Measurements from ENCODE around the gene TTC16. TPM values are rescaled to one million over a fixed set of nuclear protein-coding genes. Genes with fewer than 3 reads are reported as not detected.

Gene TTC16
- total RNA-seq, 1 donor from 2014 or later, result not detected

DNA sequence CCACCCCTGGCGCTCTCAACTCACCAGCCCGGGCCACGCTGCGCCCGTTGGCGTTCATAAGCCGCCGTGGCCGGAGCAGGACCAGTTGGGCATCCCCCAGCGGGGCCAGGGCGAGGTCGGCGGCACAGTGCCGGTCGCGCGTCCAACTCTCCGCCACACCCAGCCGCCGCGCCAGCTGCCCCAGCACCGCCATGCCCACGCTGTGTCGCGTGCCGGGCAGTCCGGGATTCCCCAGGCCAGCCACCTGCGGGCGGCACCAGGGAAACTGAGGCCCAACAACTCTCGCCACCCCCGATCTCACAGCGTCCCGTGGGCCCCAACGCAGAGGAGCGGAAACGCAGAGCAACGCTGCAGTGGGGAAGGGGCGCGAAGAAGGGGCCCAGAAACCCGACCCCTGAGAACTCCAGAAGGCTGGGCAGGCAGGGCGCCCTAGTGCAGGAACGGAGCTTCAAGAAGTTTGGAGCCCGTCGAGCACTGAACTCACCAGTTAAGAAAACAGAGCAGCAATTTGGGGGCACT is 869 bp upstream of the TTC16 start:
- peak overlapping the region; percentile 100 for H3K4me2 ChIP-seq (ENCODE audit: low read length)
- DNase-seq (ENCODE audit: low read depth) (no peak), FAIRE-seq (no peak)
- no peak for TF ChIP-seq CTCF (IDR thresholded peaks at IDR 0.05; ENCODE audit: insufficient read depth, low read depth, low read length)
- TF ChIP-seq EZH2 (IDR thresholded peaks at IDR 0.05; ENCODE audit: insufficient read depth, low read length), result no peak
- H3K36me3 ChIP-seq (ENCODE audit: insufficient read depth, low read length), result no peaks in the 10 kb centered on the region
- H4K20me1 ChIP-seq (ENCODE audit: insufficient read depth, low read length), result peaks cover 37% of the 10 kb centered on the region
- H3K27ac ChIP-seq (ENCODE audit: low read depth, low read length), result peak overlapping the region; percentile 52
- H3K36me3 Mint-ChIP-seq (ENCODE audit: low read depth, unreplicated experiment), result peaks cover 4% of the 10 kb centered on the region
- H3K4me1 ChIP-seq (ENCODE audit: insufficient read depth, low read length), result peaks cover 12% of the 10 kb centered on the region
- H2AFZ ChIP-seq (ENCODE audit: low read depth, low read length), result peak overlapping the region; percentile 91
- H3K27ac Mint-ChIP-seq (ENCODE audit: unreplicated experiment), result peak overlapping the region; percentile 97
- H3K79me2 ChIP-seq (ENCODE audit: insufficient read depth, low read length), result peaks cover 9% of the 10 kb centered on the region
- H3K4me3 ChIP-seq (ENCODE audit: insufficient read depth, low read depth, low read length), result peak overlapping the region; percentile 92
- peak overlapping the region; percentile 99 for H3K4me3 Mint-ChIP-seq (ENCODE audit: unreplicated experiment)
- peaks cover 4% of the 10 kb centered on the region for H3K27me3 Mint-ChIP-seq (ENCODE audit: low read depth, unreplicated experiment)
- H3K27me3 ChIP-seq (ENCODE audit: insufficient read depth, low read length), result no peaks in the 10 kb centered on the region
- no peaks in the 10 kb centered on the region for H3K9me3 ChIP-seq (ENCODE audit: insufficient read depth, low read depth, low read length)
- H3K9ac ChIP-seq (ENCODE audit: low read length), result peak overlapping the region; percentile 88
- H3K9me3 Mint-ChIP-seq (ENCODE audit: unreplicated experiment), result no peaks in the 10 kb centered on the region
- H3K4me1 Mint-ChIP-seq (ENCODE audit: low read depth, unreplicated experiment), result peaks cover 2% of the 10 kb centered on the region

DNA sequence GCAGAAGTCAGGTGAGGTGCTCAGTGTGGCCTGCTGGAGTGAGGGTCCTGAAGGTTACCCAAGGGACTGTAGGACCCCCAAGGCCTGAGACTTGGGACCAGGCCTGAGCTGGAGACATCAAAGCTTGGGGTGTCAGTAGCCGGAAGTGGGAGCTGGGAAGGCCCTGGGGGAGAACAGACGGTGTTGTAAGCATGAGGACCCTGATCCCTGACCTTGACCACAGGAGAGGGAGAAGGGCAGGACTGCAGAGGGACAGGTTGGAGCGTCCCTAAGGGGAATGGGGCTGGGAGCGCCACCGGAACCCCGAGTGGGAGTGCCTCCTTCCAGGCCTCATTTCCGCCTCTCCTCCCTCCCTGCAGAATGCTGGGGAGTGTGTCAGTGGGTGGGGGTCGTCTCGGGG is 533 bp downstream of the TTC16 start:
- DNase-seq (ENCODE audit: low read depth), result no peak
- Histone ChIP-seq H3K27ac (ENCODE audit: low read depth, low read length) (no peak overlapping the region), H3K27me3 (ENCODE audit: insufficient read depth, low read length) (no peaks in the 10 kb centered on the region), H3K9ac (ENCODE audit: low read length) (peak overlapping the region; percentile 88), H3K36me3 (ENCODE audit: insufficient read depth, low read length) (no peaks in the 10 kb centered on the region), H3K79me2 (ENCODE audit: insufficient read depth, low read length) (peaks cover 9% of the 10 kb centered on the region), H3K4me2 (ENCODE audit: low read length) (peak overlapping the region; percentile 100), H4K20me1 (ENCODE audit: insufficient read depth, low read length) (peaks cover 27% of the 10 kb centered on the region), H3K4me1 (ENCODE audit: insufficient read depth, low read length) (peaks cover 16% of the 10 kb centered on the region), H3K4me3 (ENCODE audit: insufficient read depth, low read depth, low read length) (peak overlapping the region; percentile 92), H3K9me3 (ENCODE audit: insufficient read depth, low read depth, low read length) (no peaks in the 10 kb centered on the region), H2AFZ (ENCODE audit: low read depth, low read length) (peak overlapping the region; percentile 91)
- FAIRE-seq, result no peak
- Mint-ChIP-seq H3K27me3 (ENCODE audit: low read depth, unreplicated experiment) (peaks cover 2% of the 10 kb centered on the region), H3K4me1 (ENCODE audit: low read depth, unreplicated experiment) (peaks cover 2% of the 10 kb centered on the region), H3K9me3 (ENCODE audit: unreplicated experiment) (no peaks in the 10 kb centered on the region), H3K27ac (ENCODE audit: unreplicated experiment) (peak overlapping the region; percentile 97), H3K4me3 (ENCODE audit: unreplicated experiment) (peak overlapping the region; percentile 99), H3K36me3 (ENCODE audit: low read depth, unreplicated experiment) (peaks cover 2% of the 10 kb centered on the region)
- TF ChIP-seq CTCF (IDR thresholded peaks at IDR 0.05; ENCODE audit: insufficient read depth, low read depth, low read length), result no peak
- TF ChIP-seq EZH2 (IDR thresholded peaks at IDR 0.05; ENCODE audit: insufficient read depth, low read length), result no peak

DNA sequence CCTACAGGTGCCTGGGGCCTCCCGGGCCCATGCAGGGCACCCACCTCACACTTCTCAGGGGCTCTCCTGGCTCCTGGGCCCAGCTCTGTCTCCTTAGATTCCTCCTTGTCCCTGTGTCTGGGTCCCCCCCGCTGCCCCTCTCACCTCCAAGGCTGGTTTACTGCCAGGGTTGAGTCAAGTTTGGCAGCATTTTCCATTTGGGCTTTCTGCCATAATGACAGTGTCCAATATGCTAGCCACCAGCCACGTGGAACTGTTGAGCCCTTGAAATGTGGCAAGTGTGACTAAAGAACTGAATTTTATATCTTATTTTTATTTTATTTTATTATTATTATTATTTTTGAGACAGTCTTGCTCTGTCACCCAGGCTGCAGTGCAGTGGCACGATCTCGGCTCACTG is 1.9 kb downstream of the TTC16 start:
- no peaks in the 10 kb centered on the region for H3K36me3 ChIP-seq (ENCODE audit: insufficient read depth, low read length)
- peaks cover 2% of the 10 kb centered on the region for H3K4me1 Mint-ChIP-seq (ENCODE audit: low read depth, unreplicated experiment)
- TF ChIP-seq CTCF (IDR thresholded peaks at IDR 0.05; ENCODE audit: insufficient read depth, low read depth, low read length) (no peak), EZH2 (IDR thresholded peaks at IDR 0.05; ENCODE audit: insufficient read depth, low read length) (no peak)
- no peaks in the 10 kb centered on the region for H3K36me3 Mint-ChIP-seq (ENCODE audit: low read depth, unreplicated experiment)
- no peak overlapping the region for H3K27ac Mint-ChIP-seq (ENCODE audit: unreplicated experiment)
- no peak overlapping the region for H3K4me2 ChIP-seq (ENCODE audit: low read length)
- peaks cover 9% of the 10 kb centered on the region for H3K79me2 ChIP-seq (ENCODE audit: insufficient read depth, low read length)
- no peak overlapping the region for H3K9ac ChIP-seq (ENCODE audit: low read length)
- H3K27ac ChIP-seq (ENCODE audit: low read depth, low read length), result no peak overlapping the region
- H3K4me3 Mint-ChIP-seq (ENCODE audit: unreplicated experiment), result no peak overlapping the region
- peaks cover 16% of the 10 kb centered on the region for H3K4me1 ChIP-seq (ENCODE audit: insufficient read depth, low read length)
- H3K27me3 Mint-ChIP-seq (ENCODE audit: low read depth, unreplicated experiment), result peaks cover 2% of the 10 kb centered on the region
- no peak for FAIRE-seq
- no peak overlapping the region for H3K4me3 ChIP-seq (ENCODE audit: insufficient read depth, low read depth, low read length)
- no peaks in the 10 kb centered on the region for H3K27me3 ChIP-seq (ENCODE audit: insufficient read depth, low read length)
- H4K20me1 ChIP-seq (ENCODE audit: insufficient read depth, low read length), result peaks cover 15% of the 10 kb centered on the region
- H2AFZ ChIP-seq (ENCODE audit: low read depth, low read length), result no peak overlapping the region
- no peaks in the 10 kb centered on the region for H3K9me3 ChIP-seq (ENCODE audit: insufficient read depth, low read depth, low read length)
- DNase-seq (ENCODE audit: low read depth), result no peak
- H3K9me3 Mint-ChIP-seq (ENCODE audit: unreplicated experiment), result no peaks in the 10 kb centered on the region
